Urinary bladder (tissue), 4 donors: ENCODE measurements around the gene CCDC178. TPM values are rescaled to one million over a fixed set of nuclear protein-coding genes. Genes with fewer than 3 reads are reported as not detected.
"Not testable (repeated sequence)": the region's sequence is repeated elsewhere in the genome, so short reads cannot be mapped to it uniquely, and the experiment has no call there.

Experiments used
- DNase-seq: peaks from one replicate; pipeline ENCODE4 v3.0.0-alpha.2; 2015; ENCODE audit errors: extremely low spot score
- H3K27ac ChIP-seq: one replicate; pipeline ENCODE4 v1.5.1; 2013; ENCODE audit warnings: low read depth, mild to moderate bottlenecking, moderate library complexity
- H3K36me3 ChIP-seq: one replicate; pipeline ENCODE4 v1.6.1; 2013; ENCODE audit warnings: mild to moderate bottlenecking, moderate library complexity; ENCODE audit not compliant: insufficient read depth
- H3K4me1 ChIP-seq: one replicate; pipeline ENCODE4 v1.6.1; 2013; ENCODE audit warnings: mild to moderate bottlenecking, moderate library complexity; ENCODE audit not compliant: insufficient read depth
- H3K4me3 ChIP-seq: one replicate; pipeline ENCODE4 v1.5.1; 2013; ENCODE audit warnings: low read depth, low read length
- WGBS: extraction: QIAGEN DNeasy Blood & Tissue Kit; methylation state at CpG from one replicate; pipeline ENCODE4 v1.1.7; 2013; 5-methylcytosine and 5-hydroxymethylcytosine counted together
- polyA plus RNA-seq: library from polyadenylated mRNA; stranded (reverse); fragments of 200-250 nt; gene quantifications from one replicate; pipeline ENCODE4 v1.2.3, GENCODE V29; 2013
- total RNA-seq: library from RNA; depleted of rRNA; stranded (reverse); fragments of >200 nt; gene quantifications from one replicate; pipeline ENCODE4 v1.2.3, GENCODE V29; 2014
- donor health status: healthy with polysubstance abuse.
- donor health status: healthy.

The CCDC178 gene
- total and polyA plus RNA-seq, 2 donors, result 1.5 to 3.1 TPM

DNA sequence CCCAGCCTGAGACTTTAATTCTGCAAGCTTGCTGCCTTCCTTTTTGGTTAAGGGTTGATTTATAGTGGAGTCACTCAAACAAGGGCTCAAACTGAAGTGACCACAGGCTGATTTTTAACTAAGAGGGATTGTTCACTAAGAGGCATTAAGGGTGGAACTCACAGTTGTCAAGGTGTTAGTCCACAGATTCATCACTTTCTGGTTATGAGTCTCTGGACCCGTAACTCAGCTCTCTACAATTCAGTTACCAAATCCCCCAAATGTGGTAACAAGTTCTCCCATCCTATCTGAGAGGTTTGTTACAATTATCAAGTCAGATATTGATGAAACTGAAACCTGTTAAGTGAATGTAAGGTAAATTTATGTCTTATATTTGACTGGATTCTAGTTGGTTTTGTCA lies 481.8 kb downstream of the CCDC178 start:
- 95% methylated on average over 1 of the region's 1 CpG for WGBS
- DNase-seq, result no peak
- no peak overlapping the region for H3K4me3 ChIP-seq
- H3K27ac ChIP-seq, result no peak overlapping the region
- no peaks in the 10 kb centered on the region for H3K4me1 ChIP-seq
- H3K36me3 ChIP-seq, result no peaks in the 10 kb centered on the region

- Histone ChIP-seq H3K36me3 (no peaks in the 10 kb centered on the region), H3K27ac (no peak overlapping the region), H3K4me1 (no peaks in the 10 kb centered on the region), H3K4me3 (no peak overlapping the region)
- peak; percentile 64 for DNase-seq
- WGBS, result 20% methylated on average over 3 of the region's 3 CpGs
Observed at GRCh38 chr18:32956591-32957315, 483.8 kb downstream of the CCDC178 start.

GRCh38 chr18:32952318-32952717 lies 488.2 kb downstream of the CCDC178 start:
- not testable (repeated sequence) for DNase-seq, H3K4me3 ChIP-seq, H3K4me1 ChIP-seq, H3K27ac ChIP-seq, H3K36me3 ChIP-seq
- 91% methylated on average over 2 of the region's 2 CpGs for WGBS

GRCh38 chr18:32937597-32937996 lies 502.9 kb downstream of the CCDC178 start:
- 81% methylated on average over 5 of the region's 5 CpGs for WGBS

DNA sequence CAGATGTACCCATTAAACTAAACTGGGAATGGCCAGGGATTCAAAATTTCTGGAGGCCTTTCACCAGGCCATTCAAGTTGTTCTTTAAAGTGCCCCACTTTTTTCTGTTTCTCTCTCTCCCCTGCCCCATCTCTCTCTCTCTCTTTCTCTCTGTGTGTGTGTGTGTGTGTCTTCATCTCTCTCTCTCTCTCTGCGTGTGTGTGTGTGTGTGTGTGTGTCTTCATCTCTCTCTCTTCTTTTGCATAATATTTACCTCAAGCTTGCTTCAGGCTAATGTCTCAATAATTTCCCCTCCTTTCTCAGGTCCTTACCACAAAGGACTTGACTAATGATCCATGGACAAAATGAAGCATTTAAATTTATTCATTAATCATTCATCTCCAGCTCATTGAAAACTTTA lies 503.5 kb downstream of the CCDC178 start:
- Histone ChIP-seq H3K4me3 (no peak overlapping the region), H3K27ac (no peak overlapping the region), H3K36me3 (no peaks in the 10 kb centered on the region), H3K4me1 (no peaks in the 10 kb centered on the region)
- 76% methylated on average over 1 of the region's 1 CpG for WGBS
- no peak for DNase-seq

More at GRCh38 chr18:32937597-32937996, 502.9 kb downstream of the CCDC178 start:
- H3K36me3 ChIP-seq, result no peaks in the 10 kb centered on the region
- no peak for DNase-seq
- no peak overlapping the region for H3K27ac ChIP-seq
- H3K4me3 ChIP-seq, result no peak overlapping the region
- no peaks in the 10 kb centered on the region for H3K4me1 ChIP-seq

- WGBS, result 87% methylated on average over 4 of the region's 4 CpGs
- no peak overlapping the region for H3K4me3 ChIP-seq
- no peak overlapping the region for H3K27ac ChIP-seq
- H3K4me1 ChIP-seq, result no peaks in the 10 kb centered on the region
- no peak for DNase-seq
- no peaks in the 10 kb centered on the region for H3K36me3 ChIP-seq
Observed at GRCh38 chr18:32934201-32934600, 506.3 kb downstream of the CCDC178 start.

DNA sequence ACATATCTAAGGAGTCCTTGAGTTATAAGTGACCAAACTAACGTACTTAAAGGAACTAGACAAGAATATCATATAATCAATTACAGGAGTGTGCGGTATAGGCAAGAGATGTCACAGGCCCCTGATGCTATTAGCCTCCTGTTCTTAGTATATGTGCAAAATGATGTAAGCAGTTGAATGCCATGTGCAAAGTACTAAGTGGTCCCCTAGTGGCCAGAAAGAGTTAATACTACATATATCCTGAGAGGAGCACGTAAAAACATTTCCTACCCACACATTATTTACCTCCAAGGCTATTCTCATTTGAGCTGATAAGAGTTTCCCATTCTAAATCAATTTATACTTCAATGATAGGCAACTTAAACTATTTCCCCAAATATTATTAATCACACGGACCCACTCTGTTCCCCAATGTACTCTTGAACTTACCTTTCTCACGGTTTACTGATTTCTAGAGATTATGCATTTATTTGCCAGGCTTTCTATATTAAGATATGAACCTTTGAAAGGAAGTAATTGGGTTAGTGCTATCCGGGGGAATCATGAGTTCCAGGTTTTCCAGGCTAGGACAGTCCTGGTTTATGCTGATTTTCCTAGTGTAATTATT lies 509.7 kb downstream of the CCDC178 start:
- H3K4me1 ChIP-seq, result no peaks in the 10 kb centered on the region
- H3K36me3 ChIP-seq, result no peaks in the 10 kb centered on the region
- 54% methylated on average over 6 of the region's 6 CpGs for WGBS
- DNase-seq, result no peak
- H3K4me3 ChIP-seq, result no peak overlapping the region
- no peak overlapping the region for H3K27ac ChIP-seq

GRCh38 chr18:32929213-32929612 lies 511.3 kb downstream of the CCDC178 start:
- H3K4me1 ChIP-seq, result no peaks in the 10 kb centered on the region
- 51% methylated on average over 6 of the region's 6 CpGs for WGBS

DNA sequence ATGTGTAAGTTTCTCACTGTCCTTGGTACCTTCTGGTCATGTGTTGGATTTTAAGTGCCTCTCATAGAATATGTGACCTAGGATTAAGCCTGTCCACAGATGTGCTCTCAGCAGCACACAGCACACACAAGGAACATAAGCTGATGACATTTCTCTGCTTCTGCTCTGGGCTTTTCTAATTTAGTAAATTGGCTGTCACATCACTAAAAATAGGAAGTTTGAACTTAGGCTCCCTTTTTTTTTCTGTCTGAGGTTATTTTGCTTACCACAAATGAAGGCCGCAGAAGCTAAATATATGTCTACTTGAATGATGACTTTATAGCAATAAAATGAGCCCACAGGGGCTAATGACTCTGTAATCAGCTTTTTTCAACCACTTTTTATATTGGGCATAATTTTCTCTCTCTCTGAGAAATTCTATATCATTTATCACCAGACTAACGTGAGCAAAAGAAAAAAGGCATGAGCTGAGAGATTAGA lies 517.5 kb downstream of the CCDC178 start:
- WGBS, result 57% methylated on average over 2 of the region's 2 CpGs
- no peak for DNase-seq
- Histone ChIP-seq H3K4me3 (no peak overlapping the region), H3K4me1 (no peaks in the 10 kb centered on the region), H3K36me3 (no peaks in the 10 kb centered on the region), H3K27ac (no peak overlapping the region)

More at GRCh38 chr18:32929213-32929612, 511.3 kb downstream of the CCDC178 start:
- Histone ChIP-seq H3K27ac (no peak overlapping the region), H3K4me3 (no peak overlapping the region), H3K36me3 (no peaks in the 10 kb centered on the region)
- no peak for DNase-seq

GRCh38 chr18:32920796-32921787 lies 519.4 kb downstream of the CCDC178 start:
- H3K4me3 ChIP-seq, result no peak overlapping the region
- H3K4me1 ChIP-seq, result no peaks in the 10 kb centered on the region
- WGBS, result 60% methylated on average over 8 of the region's 8 CpGs
- no peak for DNase-seq
- no peaks in the 10 kb centered on the region for H3K36me3 ChIP-seq
- H3K27ac ChIP-seq, result no peak overlapping the region

GRCh38 chr18:32919799-32920198 lies 520.7 kb downstream of the CCDC178 start:
- 41% methylated on average over 2 of the region's 2 CpGs for WGBS
- no peaks in the 10 kb centered on the region for H3K36me3 ChIP-seq
- H3K4me3 ChIP-seq, result no peak overlapping the region
- DNase-seq, result no peak
- no peak overlapping the region for H3K27ac ChIP-seq
- no peaks in the 10 kb centered on the region for H3K4me1 ChIP-seq

DNA sequence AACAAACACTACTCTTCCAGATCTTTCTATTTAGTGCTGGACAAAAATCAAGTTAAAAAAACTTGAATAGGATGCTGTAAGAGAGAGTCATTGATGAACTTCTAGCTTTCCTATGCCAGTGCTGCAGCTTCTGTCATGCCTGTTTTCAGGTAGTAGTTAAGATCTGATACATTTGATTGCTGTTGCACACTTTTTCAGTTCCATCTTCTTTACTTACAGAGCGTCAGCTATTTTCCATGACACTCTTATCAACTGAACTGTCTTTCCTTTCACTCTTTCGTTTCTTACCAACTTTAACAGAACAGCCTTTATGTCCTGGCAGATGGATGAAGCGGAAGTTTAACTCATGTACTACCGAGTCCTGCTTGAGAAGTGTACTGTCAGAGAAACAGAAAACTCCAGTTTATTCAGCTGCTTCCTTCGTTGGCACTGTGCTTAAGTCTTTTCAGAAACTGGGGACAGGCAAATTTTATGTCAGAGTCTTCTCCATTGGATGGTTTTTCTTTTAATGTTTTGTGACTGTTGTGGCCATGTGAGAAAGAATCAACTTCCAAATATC lies 521.8 kb downstream of the CCDC178 start:
- Histone ChIP-seq H3K27ac (no peak overlapping the region), H3K4me3 (no peak overlapping the region), H3K36me3 (no peaks in the 10 kb centered on the region), H3K4me1 (no peaks in the 10 kb centered on the region)
- 74% methylated on average over 5 of the region's 5 CpGs for WGBS
- DNase-seq, result no peak

DNA sequence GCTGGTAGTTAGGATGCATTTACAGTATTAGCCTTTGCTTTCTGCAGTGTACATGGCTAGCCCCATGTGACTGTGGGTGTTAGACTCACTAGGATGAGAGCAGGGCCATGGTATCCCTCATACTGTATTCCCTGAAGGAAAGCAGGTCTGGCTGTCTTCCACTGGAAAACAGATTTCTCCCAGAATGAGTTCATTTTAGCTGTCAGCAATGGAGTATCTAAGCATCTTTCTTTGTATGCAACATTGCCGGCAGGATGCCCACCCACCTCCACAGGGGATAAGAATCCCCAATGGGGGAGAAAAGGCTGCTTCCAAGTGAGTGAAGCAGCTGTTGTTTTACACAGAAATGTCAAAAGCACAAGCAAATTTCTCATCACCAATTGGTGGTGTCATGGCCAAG lies 525.0 kb downstream of the CCDC178 start:
- Histone ChIP-seq H3K4me3 (no peak overlapping the region), H3K36me3 (no peaks in the 10 kb centered on the region), H3K4me1 (no peaks in the 10 kb centered on the region), H3K27ac (no peak overlapping the region)
- WGBS, result 55% methylated on average over 1 of the region's 1 CpG
- DNase-seq, result no peak
